K562 (cell line): Measurements from ENCODE around the gene PTGER3. TPM values are rescaled to one million over a fixed set of nuclear protein-coding genes. Genes with fewer than 3 reads are reported as not detected.

Experiments
- BACH1 ChIP-seq: fragments of 200-800 bp; sonication (Bioruptor generic); IDR thresholded peaks from 2 replicates; pipeline ENCODE4 v1.6.1; 2016; ENCODE audit warnings: missing genetic modification characterization, missing compliant biosample characterization
- CBX5 ChIP-seq: IDR thresholded peaks from 2 replicates; pipeline ENCODE4 v1.6.1; 2014; ENCODE audit warnings: low read depth, borderline replicate concordance
- DDX20 ChIP-seq: fragments of 450-650 bp; IDR thresholded peaks from 2 replicates; pipeline ENCODE4 v1.6.1; 2016; ENCODE audit warnings: missing genetic modification characterization, low read depth, mild to moderate bottlenecking, missing compliant biosample characterization, moderate library complexity
- HDAC8 ChIP-seq: fragments of 450-650 bp; IDR thresholded peaks from 2 replicates; pipeline ENCODE4 v1.6.1; 2016; ENCODE audit warnings: mild to moderate bottlenecking, missing genetic modification characterization, moderate library complexity, missing compliant biosample characterization
- SNIP1 ChIP-seq: fragments of 450-650 bp; IDR thresholded peaks from 2 replicates; pipeline ENCODE4 v1.7.1; 2017; ENCODE audit warnings: low read depth, mild to moderate bottlenecking
- ZKSCAN8 ChIP-seq: fragments of 200-800 bp; sonication (Bioruptor generic); IDR thresholded peaks from 2 replicates; pipeline ENCODE4 v1.6.1; 2016; ENCODE audit warnings: missing genetic modification characterization, missing compliant biosample characterization
- ZNF695 ChIP-seq: fragments of 450-650 bp; formaldehyde crosslinking; IDR thresholded peaks from 2 replicates; pipeline ENCODE4 v1.4.0; 2020; ENCODE audit warnings: mild to moderate bottlenecking, moderate library complexity
- polyA plus RNA-seq, 8 experiments: library from polyadenylated mRNA; depleted of rRNA in 4 of 8; stranded (reverse) in 5 of 8; unstranded in 3 of 8; fragments of >200 nt; fragmentation: Nextera tagmentation in 2 of 8; fragmentation: Illumina TruSeq in 1 of 8; extraction: Ambion mirVana in 2 of 8; extraction: Trizol in 1 of 8; gene quantifications; 2 replicates each; pipeline versions ENCODE4 v1.2.1 to v1.2.3, GENCODE V29; 2011 to 2014; ENCODE audit warnings: inconsistent platforms in 1 of 8, missing spikeins in 1 of 8
- total RNA-seq, 7 experiments: library from RNA; depleted of rRNA in 6 of 7; stranded (reverse); fragments of >200 nt in 6 of 7; fragmentation: Illumina TruSeq in 2 of 7; extraction: Trizol in 2 of 7; gene quantifications; 2 replicates each; pipeline versions ENCODE4 v1.2.1 to v1.2.3, GENCODE V29; 2011 to 2021; ENCODE audit warnings: low replicate concordance in 1 of 7
- TF ChIP-seq, protein P1 (sequence below), 2 experiments: fragments of 450-650 bp; IDR thresholded peaks; 2 replicates each; pipeline ENCODE4 v1.6.1; 2018; ENCODE audit warnings: mild to moderate bottlenecking in 2 of 2, low read depth in 1 of 2; ENCODE audit not compliant: partially characterized antibody in 2 of 2
- TF ChIP-seq, protein P2 (sequence below): fragments of 450-650 bp; IDR thresholded peaks from 2 replicates; pipeline ENCODE4 v1.6.1; 2017; ENCODE audit warnings: mild to moderate bottlenecking, moderate library complexity
- TF ChIP-seq, protein P3 (sequence below): fragments of 450-650 bp; IDR thresholded peaks from 2 replicates; pipeline ENCODE4 v1.6.1; 2016; ENCODE audit warnings: low read depth

The PTGER3 gene
- total and polyA plus RNA-seq, 9 of the 15 experiments (the other 6 are each of a cell fraction or from before 2014, with no cell fraction given): 3.8 to 28.5 (median 14.2) TPM

DNA sequence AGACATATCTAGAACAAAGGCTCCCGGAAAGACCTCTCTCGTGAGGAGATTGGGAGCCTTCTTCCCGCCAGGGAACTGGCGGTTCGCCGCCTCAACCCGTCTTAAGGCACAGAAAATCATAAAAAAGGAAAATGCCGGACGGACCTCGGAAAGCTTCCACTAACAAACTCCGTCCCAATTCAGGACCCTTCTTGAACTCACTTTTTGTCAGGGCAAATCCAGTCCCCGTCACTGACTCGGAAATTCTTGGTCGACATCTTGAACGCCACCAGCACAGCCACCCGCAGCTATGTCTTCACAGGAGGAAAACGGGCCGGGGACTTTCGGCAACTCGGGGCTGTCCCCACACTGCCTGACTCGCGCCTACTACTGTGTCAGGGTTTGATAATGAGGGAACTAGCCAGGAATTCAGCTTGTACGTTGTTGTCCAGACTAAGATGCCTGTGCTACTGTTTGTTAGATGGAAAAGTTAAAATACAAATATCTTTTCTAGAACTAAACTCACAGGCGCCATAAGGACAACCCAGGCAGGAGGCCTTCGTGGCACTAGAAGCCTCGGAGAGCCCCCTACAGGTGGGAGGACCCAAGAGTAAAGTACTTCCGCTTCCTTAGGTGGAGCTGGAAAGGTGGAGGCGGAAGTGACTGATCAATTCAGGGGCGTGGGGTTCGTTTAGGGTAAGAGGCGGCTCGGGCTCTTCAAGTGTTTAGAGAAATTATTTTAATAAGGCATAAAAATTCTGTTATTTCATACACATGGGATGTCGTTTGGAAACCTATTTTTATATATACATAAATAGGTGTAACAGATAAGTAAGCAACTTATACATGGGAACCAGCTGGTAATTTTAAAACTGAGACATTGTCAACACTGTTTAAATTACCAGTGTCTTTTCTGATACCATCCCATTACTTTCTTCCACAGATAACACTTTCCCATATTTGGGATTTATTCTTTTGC, 33.4 kb upstream of the PTGER3 start, which contains the start of gene ZRANB2 (continued):
- TF ChIP-seq, protein P1, sequence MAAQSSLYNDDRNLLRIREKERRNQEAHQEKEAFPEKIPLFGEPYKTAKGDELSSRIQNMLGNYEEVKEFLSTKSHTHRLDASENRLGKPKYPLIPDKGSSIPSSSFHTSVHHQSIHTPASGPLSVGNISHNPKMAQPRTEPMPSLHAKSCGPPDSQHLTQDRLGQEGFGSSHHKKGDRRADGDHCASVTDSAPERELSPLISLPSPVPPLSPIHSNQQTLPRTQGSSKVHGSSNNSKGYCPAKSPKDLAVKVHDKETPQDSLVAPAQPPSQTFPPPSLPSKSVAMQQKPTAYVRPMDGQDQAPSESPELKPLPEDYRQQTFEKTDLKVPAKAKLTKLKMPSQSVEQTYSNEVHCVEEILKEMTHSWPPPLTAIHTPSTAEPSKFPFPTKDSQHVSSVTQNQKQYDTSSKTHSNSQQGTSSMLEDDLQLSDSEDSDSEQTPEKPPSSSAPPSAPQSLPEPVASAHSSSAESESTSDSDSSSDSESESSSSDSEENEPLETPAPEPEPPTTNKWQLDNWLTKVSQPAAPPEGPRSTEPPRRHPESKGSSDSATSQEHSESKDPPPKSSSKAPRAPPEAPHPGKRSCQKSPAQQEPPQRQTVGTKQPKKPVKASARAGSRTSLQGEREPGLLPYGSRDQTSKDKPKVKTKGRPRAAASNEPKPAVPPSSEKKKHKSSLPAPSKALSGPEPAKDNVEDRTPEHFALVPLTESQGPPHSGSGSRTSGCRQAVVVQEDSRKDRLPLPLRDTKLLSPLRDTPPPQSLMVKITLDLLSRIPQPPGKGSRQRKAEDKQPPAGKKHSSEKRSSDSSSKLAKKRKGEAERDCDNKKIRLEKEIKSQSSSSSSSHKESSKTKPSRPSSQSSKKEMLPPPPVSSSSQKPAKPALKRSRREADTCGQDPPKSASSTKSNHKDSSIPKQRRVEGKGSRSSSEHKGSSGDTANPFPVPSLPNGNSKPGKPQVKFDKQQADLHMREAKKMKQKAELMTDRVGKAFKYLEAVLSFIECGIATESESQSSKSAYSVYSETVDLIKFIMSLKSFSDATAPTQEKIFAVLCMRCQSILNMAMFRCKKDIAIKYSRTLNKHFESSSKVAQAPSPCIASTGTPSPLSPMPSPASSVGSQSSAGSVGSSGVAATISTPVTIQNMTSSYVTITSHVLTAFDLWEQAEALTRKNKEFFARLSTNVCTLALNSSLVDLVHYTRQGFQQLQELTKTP (IDR thresholded peaks at IDR 0.05; ENCODE audit: low read depth in 1 of 2, partially characterized antibody in 2 of 2): peak in 1 of 2 experiments; percentile 60
- TF ChIP-seq ZNF695 (CRISPR knock-in tag) (no peak), DDX20 (tag) (no peak), ZKSCAN8 (CRISPR knock-in tag) (no peak), BACH1 (tag) (no peak), CBX5 (no peak), SNIP1 (peak; percentile 68), HDAC8 (tag) (no peak)
- TF ChIP-seq, protein P2, sequence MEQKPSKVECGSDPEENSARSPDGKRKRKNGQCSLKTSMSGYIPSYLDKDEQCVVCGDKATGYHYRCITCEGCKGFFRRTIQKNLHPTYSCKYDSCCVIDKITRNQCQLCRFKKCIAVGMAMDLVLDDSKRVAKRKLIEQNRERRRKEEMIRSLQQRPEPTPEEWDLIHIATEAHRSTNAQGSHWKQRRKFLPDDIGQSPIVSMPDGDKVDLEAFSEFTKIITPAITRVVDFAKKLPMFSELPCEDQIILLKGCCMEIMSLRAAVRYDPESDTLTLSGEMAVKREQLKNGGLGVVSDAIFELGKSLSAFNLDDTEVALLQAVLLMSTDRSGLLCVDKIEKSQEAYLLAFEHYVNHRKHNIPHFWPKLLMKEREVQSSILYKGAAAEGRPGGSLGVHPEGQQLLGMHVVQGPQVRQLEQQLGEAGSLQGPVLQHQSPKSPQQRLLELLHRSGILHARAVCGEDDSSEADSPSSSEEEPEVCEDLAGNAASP: peak; percentile 50
- TF ChIP-seq, protein P3, sequence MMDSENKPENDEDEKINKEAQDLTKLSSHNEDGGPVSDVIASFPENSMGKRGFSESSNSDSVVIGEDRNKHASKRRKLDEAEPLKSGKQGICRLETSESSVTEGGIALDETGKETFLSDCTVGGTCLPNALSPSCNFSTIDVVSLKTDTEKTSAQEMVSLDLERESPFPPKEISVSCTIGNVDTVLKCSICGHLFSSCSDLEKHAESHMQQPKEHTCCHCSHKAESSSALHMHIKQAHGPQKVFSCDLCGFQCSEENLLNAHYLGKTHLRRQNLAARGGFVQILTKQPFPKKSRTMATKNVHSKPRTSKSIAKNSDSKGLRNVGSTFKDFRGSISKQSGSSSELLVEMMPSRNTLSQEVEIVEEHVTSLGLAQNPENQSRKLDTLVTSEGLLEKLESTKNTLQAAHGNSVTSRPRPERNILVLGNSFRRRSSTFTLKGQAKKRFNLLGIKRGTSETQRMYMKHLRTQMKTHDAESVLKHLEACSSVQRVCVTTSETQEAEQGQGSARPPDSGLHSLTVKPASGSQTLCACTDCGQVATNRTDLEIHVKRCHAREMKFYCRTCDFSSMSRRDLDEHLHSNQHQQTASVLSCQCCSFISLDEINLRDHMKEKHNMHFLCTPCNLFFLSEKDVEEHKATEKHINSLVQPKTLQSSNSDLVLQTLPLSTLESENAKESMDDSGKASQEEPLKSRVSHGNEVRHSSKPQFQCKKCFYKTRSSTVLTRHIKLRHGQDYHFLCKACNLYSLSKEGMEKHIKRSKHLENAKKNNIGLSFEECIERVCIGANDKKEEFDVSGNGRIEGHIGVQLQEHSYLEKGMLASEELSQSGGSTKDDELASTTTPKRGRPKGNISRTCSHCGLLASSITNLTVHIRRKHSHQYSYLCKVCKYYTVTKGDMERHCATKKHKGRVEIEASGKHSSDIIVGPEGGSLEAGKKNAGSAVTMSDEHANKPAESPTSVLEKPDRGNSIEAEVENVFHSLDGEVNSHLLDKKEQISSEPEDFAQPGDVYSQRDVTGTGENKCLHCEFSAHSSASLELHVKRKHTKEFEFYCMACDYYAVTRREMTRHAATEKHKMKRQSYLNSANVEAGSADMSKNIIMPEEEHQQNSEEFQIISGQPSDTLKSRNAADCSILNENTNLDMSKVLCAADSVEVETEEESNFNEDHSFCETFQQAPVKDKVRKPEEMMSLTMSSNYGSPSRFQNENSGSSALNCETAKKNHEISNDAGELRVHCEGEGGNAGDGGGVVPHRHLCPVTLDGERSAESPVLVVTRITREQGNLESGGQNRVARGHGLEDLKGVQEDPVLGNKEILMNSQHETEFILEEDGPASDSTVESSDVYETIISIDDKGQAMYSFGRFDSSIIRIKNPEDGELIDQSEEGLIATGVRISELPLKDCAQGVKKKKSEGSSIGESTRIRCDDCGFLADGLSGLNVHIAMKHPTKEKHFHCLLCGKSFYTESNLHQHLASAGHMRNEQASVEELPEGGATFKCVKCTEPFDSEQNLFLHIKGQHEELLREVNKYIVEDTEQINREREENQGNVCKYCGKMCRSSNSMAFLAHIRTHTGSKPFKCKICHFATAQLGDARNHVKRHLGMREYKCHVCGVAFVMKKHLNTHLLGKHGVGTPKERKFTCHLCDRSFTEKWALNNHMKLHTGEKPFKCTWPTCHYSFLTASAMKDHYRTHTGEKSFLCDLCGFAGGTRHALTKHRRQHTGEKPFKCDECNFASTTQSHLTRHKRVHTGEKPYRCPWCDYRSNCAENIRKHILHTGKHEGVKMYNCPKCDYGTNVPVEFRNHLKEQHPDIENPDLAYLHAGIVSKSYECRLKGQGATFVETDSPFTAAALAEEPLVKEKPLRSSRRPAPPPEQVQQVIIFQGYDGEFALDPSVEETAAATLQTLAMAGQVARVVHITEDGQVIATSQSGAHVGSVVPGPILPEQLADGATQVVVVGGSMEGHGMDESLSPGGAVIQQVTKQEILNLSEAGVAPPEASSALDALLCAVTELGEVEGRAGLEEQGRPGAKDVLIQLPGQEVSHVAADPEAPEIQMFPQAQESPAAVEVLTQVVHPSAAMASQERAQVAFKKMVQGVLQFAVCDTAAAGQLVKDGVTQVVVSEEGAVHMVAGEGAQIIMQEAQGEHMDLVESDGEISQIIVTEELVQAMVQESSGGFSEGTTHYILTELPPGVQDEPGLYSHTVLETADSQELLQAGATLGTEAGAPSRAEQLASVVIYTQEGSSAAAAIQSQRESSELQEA: no peak
